GM18861 (cell line): ENCODE measurements around the gene OPCML.

Experiments
- ATAC-seq: cut with Tn5 transposase; IDR thresholded peaks from one replicate; pipeline ENCODE4 v1.9.1; 2021; ENCODE audit not compliant: unreplicated experiment

The OPCML gene

DNA sequence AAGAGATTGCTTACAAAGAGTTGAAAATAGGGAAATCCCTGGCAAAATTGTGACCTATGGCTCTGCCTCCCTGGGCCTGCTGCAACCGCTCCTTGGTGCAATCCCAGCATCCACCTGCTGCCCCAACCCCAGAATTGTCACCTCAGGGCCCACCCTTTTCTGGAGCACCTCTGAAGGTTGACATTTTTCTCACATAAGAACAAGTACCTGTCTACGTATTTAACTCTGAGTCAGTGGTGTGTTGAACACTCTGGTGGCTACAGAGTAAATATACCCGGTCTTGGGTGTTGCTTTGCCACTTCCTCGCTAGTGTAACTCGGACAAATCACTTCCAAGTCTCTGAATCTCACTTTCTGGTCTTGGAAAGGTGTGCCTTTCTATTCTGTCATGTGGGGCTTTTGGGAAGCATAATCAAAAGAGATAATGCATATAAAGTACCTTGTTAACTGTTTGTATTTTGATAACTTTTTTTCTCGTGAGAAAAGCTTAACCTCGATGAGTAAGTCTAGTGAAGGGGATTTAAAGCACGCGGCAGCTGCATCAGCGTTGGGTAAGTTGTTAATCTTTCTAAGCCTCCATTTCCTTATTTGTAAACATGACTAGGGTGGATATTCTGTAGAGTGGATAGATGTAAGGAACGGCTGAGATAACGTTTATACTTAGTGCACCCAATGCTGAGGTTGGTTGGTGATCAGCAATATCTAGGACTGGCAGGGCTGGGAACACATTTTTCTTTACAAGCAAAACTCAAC, 881.2 kb downstream of the OPCML start:
- no peak for ATAC-seq

DNA sequence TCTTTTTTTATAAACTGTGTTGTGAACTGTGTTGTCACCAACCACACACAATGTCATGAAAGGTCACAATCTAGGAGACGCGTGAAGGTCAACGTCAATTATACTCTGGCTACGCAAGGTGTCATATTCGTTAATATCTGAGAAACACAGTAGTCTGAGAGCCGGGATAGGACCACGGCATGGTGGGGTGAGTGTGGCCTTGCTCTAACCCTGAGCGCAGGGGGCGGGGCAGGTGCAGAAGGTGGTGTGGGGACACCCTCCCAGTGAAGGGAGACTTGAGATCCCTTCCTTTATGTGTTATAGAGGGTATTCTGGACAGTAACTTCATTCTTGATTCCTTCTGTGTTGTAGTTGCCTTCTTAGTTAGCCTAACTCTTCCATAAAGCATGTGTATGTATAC, 883.0 kb downstream of the OPCML start:
- ATAC-seq: no peak

DNA sequence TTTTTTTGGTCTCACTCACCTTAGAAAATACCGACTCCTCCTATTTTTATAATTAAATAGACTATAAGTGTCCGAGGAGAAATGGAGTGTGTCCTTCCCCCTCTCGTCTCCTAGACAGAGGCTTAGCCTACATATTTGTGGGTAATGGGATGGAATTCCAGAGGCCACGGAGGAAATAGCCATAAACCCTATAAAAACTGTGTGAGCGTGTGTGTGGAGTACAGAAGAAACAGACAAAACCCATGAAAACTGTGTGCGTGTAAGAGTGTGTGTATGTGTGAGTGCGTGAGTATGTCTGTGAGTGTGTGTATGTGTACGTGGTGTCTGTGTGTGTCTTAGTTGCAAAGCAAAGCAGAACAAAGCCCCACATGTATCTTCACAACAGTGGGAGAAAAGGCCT, 883.5 kb downstream of the OPCML start:
- no peak for ATAC-seq

DNA sequence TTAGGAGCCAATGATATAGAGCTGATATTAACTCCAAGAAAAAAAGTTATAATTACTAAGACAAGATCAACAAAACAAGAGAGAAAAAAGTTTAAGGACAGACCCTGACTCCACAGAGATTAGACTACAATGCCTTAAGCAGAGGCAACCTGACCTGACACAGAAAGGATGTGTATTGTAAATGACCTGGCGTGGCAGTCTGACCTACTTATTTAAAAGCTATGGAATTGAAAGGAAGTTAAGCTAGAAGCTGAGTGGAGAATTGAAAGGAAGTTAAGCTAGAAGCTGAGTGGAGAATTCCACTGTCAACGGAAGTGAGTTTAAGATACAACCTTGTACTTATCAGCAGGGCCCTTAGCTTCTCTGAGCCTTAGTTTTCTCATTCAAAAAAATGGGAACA, 885.4 kb downstream of the OPCML start:
- ATAC-seq: no peak

DNA sequence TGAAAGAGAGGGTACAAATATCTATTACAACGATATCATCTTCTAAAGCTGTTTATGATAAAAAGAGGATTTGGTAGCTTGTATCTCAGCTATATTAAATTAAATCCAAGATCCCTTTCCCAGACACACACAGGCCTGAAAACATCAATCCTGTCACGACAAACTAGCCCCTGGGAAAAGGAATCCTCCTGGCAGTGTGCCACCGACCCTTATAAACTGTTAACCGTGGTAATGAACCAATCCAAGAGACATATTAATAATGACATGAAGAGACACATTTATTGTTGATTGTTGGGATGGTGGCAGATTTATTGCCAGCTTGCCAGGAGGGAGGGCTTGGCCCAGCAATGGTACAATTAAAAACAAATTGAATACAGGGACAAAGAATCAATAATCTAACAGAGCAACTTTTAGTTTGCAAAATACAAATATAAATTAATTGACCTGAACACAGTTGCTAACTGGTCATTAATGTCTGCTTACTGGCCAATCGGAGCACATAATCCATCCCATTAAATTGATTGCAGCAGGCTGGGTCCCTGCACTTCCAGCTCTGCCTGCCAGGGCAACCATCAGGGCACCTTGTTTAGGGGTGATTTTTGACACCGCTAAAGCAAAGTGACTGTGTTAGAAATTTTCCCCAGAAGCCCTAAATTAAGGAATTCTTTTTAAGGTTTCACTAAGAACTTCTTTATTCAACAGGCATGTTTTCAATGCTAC, 887.6 kb downstream of the OPCML start:
- ATAC-seq: no peak

DNA sequence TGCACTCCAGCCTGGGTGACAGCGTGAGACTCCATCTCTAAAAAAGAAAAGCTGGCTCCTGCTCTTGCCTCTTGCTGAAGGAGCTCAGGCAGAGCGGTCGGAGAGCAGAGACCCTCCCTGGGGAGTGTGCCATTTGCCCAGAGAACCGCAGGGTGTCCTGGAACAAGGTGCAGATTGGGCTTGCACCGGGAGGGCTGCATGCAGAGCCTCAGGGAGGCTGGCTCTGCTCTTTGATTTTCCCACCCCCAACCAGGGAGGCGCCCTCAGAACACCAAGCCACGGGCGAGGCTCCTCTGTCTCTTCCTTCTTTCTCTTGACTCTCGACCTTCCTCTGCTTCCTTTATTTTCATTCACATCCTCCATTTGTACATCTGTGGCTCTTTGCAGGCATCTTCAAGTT, 889.1 kb downstream of the OPCML start:
- no peak for ATAC-seq

DNA sequence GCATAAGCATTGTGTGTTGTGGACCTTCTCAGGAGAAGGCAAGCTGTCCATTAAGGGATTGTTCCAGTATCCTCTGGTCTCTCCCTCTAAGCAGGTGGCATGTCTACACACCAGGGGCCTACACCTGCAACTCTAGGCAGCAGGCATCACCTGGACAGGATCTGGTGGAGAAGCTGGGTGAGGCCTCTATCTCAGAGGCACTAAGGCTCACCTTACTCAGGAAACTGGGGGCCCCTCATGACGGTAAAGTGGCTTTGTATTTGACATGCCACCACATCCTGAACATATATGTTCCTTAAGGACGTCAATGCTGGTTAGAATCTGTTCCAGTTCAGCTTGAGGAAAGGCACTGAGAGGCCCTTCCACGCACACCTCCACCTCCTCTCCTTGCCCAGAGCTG, 891.3 kb downstream of the OPCML start:
- ATAC-seq: no peak

DNA sequence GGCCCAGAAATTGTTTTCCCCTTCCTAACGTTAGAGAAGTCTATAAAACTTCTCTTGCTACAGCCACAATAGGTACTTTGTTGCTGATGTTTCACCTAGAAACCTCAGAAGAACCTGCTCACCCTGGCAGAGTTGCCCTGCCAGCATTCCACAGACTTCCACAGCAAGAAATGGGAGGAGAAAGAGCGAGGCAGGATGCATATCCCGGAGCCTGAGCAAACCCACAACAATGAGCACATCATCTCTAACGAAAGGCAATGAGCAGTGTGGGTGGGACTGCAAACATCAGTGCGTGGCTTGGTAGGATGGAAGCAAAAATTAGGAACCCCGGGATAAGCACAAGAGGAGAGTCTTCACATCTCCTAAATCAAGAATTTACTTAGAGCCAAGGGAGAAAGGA, 892.3 kb downstream of the OPCML start:
- no peak for ATAC-seq

DNA sequence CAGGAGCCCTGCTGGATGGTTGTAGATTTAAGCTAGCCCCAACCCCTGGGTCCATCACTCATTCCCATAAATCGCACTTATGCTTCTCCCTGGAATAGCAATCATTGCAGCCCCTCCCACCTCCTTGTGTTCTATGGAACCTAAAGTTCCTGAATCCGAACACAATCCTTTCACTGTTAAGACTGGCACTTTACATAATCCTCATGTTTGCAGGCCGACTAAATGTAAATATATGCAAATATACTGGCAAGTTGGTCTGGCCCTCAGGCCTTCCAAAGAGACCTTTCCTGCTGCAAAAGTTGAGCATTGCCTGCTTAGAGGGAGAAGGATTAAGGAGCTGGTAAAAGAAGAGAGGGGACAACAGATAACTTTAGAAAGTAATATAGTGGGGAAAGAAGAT, 892.9 kb downstream of the OPCML start:
- no peak for ATAC-seq

DNA sequence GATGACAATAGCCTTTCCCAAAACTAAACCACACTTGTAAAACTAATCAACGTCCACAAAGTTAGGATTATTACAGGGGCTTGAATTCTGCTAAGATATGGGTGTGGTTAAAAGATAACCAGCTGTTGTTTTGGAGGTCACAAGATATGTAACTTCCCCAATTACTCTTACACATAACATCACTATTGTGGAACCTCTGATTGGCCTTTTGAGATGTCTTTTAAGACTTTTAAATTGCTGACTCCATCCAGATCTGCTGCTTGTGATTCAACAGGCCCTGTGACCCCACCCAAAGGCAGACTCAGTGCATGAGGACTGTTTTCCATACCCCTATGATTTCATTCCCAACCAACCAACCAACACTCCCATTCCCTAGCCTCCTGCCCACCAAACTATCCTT, 893.9 kb downstream of the OPCML start:
- no peak for ATAC-seq

DNA sequence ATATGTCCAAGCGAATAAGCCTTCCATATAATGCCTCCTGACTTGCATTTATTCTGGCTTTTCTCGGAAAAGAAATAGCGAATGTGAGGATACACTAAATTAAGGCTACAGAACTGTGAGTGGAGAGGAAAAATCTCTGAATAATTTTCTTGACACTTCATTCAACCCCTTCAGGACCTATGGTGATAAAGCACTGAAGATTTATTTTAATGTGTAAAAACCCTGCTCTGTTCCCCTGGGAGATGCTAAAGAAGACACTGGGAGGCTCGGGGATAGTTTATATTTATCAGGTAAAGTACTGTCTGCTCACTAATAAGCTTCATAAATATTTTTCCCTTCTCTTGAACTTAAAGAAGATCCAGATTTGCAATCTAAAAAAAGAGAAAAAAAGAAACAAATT, 895.8 kb downstream of the OPCML start:
- no peak for ATAC-seq

DNA sequence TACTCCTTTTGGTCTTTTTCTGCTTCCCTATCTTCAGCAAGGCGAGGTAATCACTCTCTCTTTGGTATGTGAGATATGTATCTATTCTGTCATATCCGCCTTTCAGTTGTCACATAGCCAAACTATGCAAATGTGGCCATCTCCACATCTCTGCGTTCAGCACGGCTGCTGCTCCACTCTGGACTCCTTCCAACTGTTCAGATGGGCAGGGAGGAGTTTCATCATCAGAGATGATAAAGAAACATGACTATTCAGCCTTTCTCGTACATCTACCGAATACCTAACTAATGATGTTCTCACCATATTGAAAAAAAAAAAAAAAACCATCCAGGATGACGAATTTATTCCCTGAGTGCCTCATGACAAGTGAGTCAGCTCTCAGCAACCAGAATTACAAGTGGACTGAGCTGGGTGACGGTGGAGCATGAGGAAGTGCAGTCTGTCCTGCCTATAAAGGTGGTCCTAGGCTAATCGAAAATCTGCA, 899.6 kb downstream of the OPCML start:
- ATAC-seq: no peak

DNA sequence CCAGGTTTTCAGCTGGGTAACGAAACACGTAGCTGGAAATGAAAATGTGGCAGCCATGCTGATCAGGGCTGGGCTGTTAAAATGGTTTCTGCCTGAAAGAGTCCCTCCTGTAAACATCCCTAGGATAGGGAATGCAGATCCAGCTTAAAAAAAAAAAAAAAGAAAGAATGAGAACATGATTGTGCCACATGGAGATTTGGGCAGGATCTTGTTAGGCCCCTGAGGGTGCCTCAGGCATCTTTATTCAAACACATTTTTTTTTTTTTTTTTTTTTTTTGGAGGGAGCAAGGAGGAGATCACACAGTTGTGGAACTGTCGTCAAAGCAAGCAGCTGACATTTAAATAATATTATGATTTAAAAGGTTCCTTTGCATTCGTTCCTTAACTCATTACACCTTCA, 900.3 kb downstream of the OPCML start:
- no peak for ATAC-seq

DNA sequence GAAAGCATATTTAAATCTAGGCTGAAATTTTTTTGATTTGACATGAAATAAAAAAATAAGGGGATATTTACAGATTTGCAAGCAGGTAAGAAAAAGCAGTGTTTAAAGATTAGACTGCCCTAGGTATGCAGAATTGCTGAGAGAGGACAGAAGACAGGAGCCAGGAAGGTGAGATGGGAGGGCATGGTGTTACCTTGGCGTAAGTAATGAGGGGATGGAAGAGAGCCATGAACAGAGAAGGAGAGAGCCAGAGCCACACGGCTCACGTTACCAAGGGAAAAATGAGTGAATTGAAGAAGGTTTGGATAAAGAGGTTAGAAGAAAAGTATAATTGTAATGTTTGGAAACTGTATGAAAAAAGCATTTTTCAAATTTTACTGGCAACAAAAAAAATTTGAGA, 904.3 kb downstream of the OPCML start:
- ATAC-seq: no peak

DNA sequence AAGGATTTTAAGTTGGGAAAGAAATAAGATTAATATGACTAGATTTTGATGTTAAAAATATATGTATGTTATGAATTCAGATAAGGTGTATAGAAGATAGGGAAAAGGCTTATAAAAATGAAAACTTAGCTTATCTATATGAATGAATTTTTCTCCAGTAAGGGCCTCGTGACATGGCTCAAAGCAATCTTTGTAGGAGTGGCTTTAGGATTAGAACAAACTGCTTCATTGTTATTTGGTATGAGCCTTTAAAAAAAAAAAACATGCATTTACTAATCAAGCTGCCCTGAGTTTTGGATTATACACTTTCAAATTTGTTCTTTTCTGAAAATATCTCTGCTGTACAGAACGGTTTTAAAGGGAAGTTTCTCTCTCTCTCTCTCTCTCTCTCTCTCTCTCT, 905.9 kb downstream of the OPCML start:
- ATAC-seq: no peak

DNA sequence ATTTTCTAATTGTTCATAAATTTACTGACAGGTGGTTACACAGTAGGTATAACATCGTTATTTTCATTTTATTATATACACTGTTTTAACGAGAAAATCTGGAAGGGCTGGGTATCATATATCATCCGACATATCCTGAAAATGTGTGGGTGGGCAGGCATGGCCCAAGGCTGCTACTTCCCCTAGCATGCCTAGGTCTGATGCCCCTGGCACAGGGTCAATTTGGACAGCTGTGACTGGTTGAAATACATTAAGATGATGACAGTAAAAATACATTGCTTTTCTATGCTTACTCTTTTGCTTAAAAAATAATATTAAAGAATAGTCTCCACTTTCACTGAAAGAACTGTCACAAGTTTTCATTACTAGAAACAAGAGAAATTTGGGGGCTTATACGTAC, 908.8 kb downstream of the OPCML start:
- ATAC-seq: no peak

DNA sequence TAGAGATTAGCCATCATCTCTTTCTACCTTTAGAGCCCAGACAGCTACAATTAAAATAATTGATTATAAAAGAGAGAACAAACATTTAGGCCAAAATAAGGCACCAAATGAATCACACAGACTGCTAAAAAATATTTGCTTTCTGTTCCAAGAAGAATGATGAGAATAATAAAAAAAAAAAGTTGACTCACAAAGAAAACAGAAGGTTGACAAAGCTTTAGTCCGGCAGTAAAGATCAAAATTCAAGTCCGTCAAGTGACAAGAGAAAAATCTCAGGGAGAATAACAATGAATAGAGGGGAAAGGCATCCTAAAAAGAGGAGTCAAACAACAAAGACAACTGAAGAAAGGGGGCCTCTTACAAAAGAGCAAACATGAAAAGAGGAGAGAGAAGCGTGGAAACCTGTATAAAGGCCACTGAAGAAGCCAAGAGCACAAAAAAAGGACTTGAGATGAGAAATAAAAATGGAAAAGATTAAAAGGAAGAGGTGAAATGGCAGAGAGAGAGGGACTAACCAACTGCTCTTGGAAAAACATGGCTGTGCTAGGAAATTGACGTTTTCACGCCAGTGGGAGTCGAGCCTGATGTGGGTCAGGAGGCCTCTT, 910.2 kb downstream of the OPCML start:
- no peak for ATAC-seq

DNA sequence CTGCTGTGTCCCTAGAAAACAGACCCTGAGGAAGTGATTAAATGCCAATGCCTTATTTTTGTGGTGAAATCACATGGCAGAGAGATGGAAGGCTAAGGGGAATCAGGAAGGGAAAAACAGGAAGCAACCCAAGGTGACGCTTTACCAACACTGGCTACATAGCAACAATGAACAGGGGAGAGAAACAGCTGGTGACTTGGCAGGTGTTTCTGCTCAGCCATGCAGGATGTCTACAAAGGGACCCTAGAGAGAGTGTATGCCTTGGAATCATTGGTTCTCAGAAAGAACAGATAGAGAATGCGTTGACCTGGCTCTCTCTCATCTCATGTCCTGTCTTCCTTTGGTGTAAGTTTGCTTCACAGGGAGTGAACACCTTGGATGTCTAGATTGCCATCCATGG, 911.9 kb downstream of the OPCML start:
- no peak for ATAC-seq

DNA sequence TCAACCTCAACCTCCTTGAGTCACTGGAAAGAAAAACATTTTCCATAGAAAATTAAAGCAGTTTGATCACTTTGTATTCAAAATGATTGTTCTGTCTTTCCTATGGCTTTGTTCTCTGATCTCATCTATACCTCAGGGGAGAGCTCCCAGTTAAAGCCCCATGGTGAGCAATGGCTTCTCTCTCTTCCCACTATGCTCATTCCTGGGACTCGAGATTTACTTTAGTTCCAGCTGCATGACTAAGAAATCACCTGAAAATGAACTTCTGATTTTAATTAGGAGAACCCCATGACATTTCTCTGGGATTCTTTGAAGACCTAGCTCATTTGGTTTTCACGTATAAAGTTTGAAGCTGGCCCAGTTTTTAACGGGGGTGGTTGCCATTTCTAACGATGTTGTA, 921.5 kb downstream of the OPCML start:
- no peak for ATAC-seq

DNA sequence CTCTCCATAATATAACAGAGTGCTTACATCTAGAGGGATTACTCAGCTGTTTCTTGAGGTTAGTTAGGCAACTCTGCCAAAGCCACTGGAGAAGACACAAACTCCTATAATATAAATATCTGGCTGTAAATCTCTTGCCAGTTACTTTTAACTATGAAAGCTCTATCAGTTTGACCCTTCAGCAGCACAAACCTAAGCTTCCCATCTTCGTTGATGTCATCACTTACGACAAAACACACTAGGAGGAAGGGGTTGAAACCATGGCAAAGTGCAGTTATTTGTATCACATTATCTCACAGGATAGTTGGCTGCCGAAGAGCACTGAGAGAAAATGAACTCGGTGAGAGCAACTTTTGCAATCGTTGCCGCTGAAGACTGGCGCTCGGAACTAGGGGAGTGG, 922.1 kb downstream of the OPCML start:
- no peak for ATAC-seq

DNA sequence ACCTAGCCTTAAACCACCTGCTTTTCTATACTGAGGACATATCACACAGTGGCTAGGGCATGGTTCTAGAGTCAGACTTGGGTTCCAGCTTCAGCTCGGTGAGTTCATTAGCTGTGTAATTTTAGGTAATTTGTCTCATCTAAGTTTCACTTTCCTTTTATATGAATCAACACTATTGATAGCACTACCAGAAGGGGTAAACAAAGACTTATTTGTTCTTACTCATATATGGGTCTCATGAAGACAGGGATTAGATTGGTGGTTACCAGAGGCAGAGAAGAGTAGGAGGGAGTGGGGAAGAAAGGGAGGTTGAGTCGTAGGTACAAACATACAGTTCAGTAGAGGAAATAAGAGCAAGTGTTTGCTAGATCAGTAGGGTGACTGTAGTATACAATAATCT, 924.7 kb downstream of the OPCML start:
- ATAC-seq: no peak

DNA sequence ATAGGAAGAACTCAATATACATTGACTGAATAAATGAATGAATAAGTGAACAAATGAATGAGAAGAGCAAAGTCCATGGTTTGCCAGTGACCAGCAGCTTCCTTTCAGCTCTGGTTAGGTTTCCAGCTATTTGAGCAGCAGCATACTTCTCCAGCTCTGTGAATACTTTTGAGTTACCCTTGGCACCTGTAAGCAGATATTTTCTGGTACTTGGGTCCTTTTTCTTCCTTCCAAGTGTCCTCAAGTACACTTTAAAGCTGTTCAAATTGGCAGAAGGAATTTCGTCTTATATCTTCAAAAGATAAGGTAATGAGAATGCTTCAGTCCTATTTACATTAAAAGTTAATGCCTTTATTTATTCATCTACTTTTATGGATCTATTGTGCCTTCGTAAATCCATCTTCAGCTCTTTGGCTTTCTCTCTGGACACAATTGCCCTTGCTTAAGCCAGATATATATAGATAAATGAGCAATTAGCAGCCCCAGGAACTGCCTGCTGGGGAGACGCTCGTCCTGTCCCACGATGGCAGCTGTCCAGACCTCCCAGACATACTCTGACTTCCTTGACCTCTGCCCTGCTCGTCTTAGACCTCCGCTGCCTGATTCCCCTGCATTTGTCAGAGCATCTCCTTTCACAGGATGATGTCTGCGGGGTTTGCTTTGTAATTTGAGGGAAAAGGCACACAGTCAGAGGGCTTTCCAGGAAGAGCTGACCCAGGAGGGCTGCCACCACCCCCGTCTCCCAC, 926.3 kb downstream of the OPCML start:
- ATAC-seq: no peak
